Body of pancreas (tissue), 4 donors: Measurements from ENCODE around the gene ARHGAP4.

ENCODE experiments used
- CTCF ChIP-seq, 7 experiments: fragments of 450-650 bp in 4 of 7; fragments of 200-600 bp in 3 of 7; sonication (generic) in 3 of 7; IDR thresholded peaks; one replicate each; pipeline ENCODE4 v1.5.1; 2016 to 2019; ENCODE audit warnings: antibody characterized with exemption in 7 of 7
- POLR2A ChIP-seq, 3 donors: fragments of 450-650 bp; IDR thresholded peaks; one replicate each; pipeline ENCODE4 v1.6.1; 2016; ENCODE audit warnings: antibody characterized with exemption in 3 of 3, mild to moderate bottlenecking in 2 of 3

- TF ChIP-seq CTCF (IDR thresholded peaks at IDR 0.05) (no peak), POLR2A (IDR thresholded peaks at IDR 0.05) (no peak)
Measured at GRCh38 chrX:153939573-153939972, 13.5 kb upstream of the ARHGAP4 start.
